Chondrocyte (in vitro differentiated cells): ENCODE measurements around the gene RUSF1. TPM values are rescaled to one million over a fixed set of nuclear protein-coding genes. Genes with fewer than 3 reads are reported as not detected.
A peak's percentile ranks its signal among the peaks of the same experiment; 100 is the strongest.

Experiments used
- DNase-seq: peaks from one replicate; pipeline ENCODE4 v3.0.0; 2021; ENCODE audit warnings: mixed read lengths, low spot score
- H3K27ac Mint-ChIP-seq: one replicate; pipeline ENCODE4 v1.8.0; 2021; ENCODE audit warnings: mild to moderate bottlenecking, moderate library complexity, mixed read lengths; ENCODE audit not compliant: unreplicated experiment
- H3K27me3 Mint-ChIP-seq: 2 replicates; pipeline ENCODE4 v1.8.0; 2021; ENCODE audit warnings: low read depth, mixed read lengths
- H3K36me3 Mint-ChIP-seq: 2 replicates; pipeline ENCODE4 v1.8.0; 2021; ENCODE audit warnings: low read depth, mixed read lengths
- H3K4me1 Mint-ChIP-seq: 2 replicates; pipeline ENCODE4 v1.8.0; 2021; ENCODE audit warnings: low read depth, mild to moderate bottlenecking, mixed read lengths
- H3K4me3 Mint-ChIP-seq: one replicate; pipeline ENCODE4 v1.8.0; 2021; ENCODE audit warnings: mild to moderate bottlenecking, moderate library complexity, mixed read lengths; ENCODE audit not compliant: unreplicated experiment
- H3K9me3 Mint-ChIP-seq: 2 replicates; pipeline ENCODE4 v1.8.0; 2021; ENCODE audit warnings: low read depth, mixed read lengths
- CTCF ChIP-seq: fragments of 200-600 bp; sonication (generic); IDR thresholded peaks from 2 replicates; pipeline ENCODE4 v1.5.0; 2021; ENCODE audit warnings: antibody characterized with exemption, mild to moderate bottlenecking, moderate library complexity
- total RNA-seq: library from RNA; stranded (reverse); gene quantifications from 3 replicates; pipeline ENCODE4 v1.2.1, GENCODE V29; 2021

The RUSF1 gene
- total RNA-seq, 1 donor from 2014 or later, result 58.3 TPM

- H3K27me3 Mint-ChIP-seq, result no peaks in the 10 kb centered on the region
- H3K4me1 Mint-ChIP-seq, result peaks cover 13% of the 10 kb centered on the region
- no peaks in the 10 kb centered on the region for H3K36me3 Mint-ChIP-seq
- H3K9me3 Mint-ChIP-seq, result no peaks in the 10 kb centered on the region
- no peak overlapping the region for H3K4me3 Mint-ChIP-seq
- peak; percentile 7 for DNase-seq
- H3K27ac Mint-ChIP-seq, result no peak overlapping the region
- no peak for TF ChIP-seq CTCF
Observed at GRCh38 chr16:31440516-31441184, 67.5 kb downstream of the RUSF1 start.

GRCh38 chr16:31439519-31439918 lies 68.7 kb downstream of the RUSF1 start:
- no peak for TF ChIP-seq CTCF
- Mint-ChIP-seq H3K4me3 (no peak overlapping the region), H3K9me3 (no peaks in the 10 kb centered on the region), H3K36me3 (no peaks in the 10 kb centered on the region), H3K27me3 (no peaks in the 10 kb centered on the region), H3K27ac (no peak overlapping the region), H3K4me1 (peaks cover 13% of the 10 kb centered on the region)
- DNase-seq, result peak; percentile 19

Other genes starting within 250 kb of the RUSF1 start
- gene ITGAM, start 248.4 kb downstream of the RUSF1 start, total RNA-seq, result not detected in 3 replicates
- gene ITGAX, start 153.2 kb downstream of the RUSF1 start, total RNA-seq, result not detected in 3 replicates
- gene ITGAD, start 115.1 kb downstream of the RUSF1 start, total RNA-seq, result not detected in 3 replicates
- not detected in 3 replicates for gene COX6A2, start 80.0 kb downstream of the RUSF1 start, total RNA-seq
- gene ZNF843, start 65.6 kb downstream of the RUSF1 start, total RNA-seq, result 2.3 to 3.7 TPM (median 2.8 TPM) in 3 replicates
- 12.2 to 13.2 TPM (median 12.4 TPM) in 3 replicates for gene ARMC5, start 48.9 kb downstream of the RUSF1 start, total RNA-seq
- gene TGFB1I1, start 36.2 kb downstream of the RUSF1 start, total RNA-seq, result 124 to 224 TPM (median 221 TPM) in 3 replicates
- not detected in 3 replicates for gene SLC5A2, start 25.3 kb downstream of the RUSF1 start, total RNA-seq
- gene AHSP, start 19.5 kb upstream of the RUSF1 start, total RNA-seq, result not detected in 3 replicates